ENCODE measurements around the gene ATG4B. TPM values are rescaled to one million over a fixed set of nuclear protein-coding genes. Genes with fewer than 3 reads are reported as not detected.

ATG4B gene
- total and polyA plus RNA-seq, 9 of the 15 experiments (the other 6 are each of a cell fraction or from before 2014, with no cell fraction given), result 5.9 to 58.8 (median 35.6) TPM

DNA sequence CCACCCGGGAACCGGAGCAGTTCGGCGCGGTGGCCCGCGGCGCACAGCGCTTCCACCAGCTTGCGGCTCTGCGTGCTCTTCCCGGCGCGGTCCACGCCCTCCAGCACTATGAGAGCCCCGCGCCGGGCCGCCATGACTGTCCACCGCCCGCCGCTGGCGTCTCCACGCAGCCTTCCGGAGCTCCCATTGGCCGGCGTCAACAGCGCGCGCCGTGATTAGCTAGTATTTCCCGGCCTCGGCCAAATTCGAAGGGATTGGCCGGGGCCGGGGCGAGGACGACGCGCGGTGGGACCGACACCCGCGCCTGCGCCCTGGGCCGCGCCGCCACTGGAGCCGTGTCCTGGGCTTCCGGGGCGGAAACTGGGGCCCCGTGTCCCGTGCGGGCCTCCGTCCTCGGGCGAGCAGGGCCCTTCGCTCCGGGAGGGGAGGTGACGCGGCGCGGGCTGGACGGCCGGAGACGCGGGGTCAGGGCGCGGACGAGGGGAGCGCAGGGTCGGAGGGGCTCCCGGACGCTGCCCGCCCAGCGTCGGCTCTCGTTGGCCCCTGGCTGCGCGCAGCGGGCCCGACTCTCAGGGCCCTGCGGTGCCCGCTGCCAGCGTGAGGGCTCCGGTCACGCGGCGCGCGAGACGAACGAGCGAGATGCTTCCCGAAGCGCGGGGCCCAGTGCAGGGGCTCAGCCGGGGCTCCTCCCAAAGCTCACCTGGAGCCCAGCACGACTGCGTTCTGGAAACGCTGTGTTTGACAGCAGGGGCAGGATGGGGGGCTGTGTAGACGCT is 49.3 kb downstream of the ATG4B start, which contains the start of gene DTYMK (continued):
- TF ChIP-seq, protein P1, sequence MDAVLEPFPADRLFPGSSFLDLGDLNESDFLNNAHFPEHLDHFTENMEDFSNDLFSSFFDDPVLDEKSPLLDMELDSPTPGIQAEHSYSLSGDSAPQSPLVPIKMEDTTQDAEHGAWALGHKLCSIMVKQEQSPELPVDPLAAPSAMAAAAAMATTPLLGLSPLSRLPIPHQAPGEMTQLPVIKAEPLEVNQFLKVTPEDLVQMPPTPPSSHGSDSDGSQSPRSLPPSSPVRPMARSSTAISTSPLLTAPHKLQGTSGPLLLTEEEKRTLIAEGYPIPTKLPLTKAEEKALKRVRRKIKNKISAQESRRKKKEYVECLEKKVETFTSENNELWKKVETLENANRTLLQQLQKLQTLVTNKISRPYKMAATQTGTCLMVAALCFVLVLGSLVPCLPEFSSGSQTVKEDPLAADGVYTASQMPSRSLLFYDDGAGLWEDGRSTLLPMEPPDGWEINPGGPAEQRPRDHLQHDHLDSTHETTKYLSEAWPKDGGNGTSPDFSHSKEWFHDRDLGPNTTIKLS (IDR thresholded peaks at IDR 0.05; ENCODE audit: borderline replicate concordance, low read depth), result peak; percentile 93
- TF ChIP-seq POLR2AphosphoS5 (IDR thresholded peaks at IDR 0.05; ENCODE audit: control insufficient read depth, insufficient read depth, low read depth, low read length), result peak; percentile 74
- TF ChIP-seq, protein P2, sequence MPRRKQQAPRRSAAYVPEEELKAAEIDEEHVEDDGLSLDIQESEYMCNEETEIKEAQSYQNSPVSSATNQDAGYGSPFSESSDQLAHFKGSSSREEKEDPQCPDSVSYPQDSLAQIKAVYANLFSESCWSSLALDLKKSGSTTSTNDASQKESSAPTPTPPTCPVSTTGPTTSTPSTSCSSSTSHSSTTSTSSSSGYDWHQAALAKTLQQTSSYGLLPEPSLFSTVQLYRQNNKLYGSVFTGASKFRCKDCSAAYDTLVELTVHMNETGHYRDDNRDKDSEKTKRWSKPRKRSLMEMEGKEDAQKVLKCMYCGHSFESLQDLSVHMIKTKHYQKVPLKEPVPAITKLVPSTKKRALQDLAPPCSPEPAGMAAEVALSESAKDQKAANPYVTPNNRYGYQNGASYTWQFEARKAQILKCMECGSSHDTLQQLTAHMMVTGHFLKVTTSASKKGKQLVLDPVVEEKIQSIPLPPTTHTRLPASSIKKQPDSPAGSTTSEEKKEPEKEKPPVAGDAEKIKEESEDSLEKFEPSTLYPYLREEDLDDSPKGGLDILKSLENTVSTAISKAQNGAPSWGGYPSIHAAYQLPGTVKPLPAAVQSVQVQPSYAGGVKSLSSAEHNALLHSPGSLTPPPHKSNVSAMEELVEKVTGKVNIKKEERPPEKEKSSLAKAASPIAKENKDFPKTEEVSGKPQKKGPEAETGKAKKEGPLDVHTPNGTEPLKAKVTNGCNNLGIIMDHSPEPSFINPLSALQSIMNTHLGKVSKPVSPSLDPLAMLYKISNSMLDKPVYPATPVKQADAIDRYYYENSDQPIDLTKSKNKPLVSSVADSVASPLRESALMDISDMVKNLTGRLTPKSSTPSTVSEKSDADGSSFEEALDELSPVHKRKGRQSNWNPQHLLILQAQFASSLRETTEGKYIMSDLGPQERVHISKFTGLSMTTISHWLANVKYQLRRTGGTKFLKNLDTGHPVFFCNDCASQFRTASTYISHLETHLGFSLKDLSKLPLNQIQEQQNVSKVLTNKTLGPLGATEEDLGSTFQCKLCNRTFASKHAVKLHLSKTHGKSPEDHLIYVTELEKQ (CRISPR knock-in tag; IDR thresholded peaks at IDR 0.05), result no peak
- TF ChIP-seq PHF8 (IDR thresholded peaks at IDR 0.05; ENCODE audit: borderline replicate concordance, low read length), result peak; percentile 90; the same call in 1 of the 2 replicates
- no peak for TF ChIP-seq DIDO1 (tag; IDR thresholded peaks at IDR 0.05; ENCODE audit: low read depth)
- no peak for TF ChIP-seq ZNF507 (tag; conservative IDR thresholded peaks at IDR 0.05)
- no peak for TF ChIP-seq HNRNPUL1 (IDR thresholded peaks at IDR 0.05; ENCODE audit: low read length)
- TF ChIP-seq, protein P3, sequence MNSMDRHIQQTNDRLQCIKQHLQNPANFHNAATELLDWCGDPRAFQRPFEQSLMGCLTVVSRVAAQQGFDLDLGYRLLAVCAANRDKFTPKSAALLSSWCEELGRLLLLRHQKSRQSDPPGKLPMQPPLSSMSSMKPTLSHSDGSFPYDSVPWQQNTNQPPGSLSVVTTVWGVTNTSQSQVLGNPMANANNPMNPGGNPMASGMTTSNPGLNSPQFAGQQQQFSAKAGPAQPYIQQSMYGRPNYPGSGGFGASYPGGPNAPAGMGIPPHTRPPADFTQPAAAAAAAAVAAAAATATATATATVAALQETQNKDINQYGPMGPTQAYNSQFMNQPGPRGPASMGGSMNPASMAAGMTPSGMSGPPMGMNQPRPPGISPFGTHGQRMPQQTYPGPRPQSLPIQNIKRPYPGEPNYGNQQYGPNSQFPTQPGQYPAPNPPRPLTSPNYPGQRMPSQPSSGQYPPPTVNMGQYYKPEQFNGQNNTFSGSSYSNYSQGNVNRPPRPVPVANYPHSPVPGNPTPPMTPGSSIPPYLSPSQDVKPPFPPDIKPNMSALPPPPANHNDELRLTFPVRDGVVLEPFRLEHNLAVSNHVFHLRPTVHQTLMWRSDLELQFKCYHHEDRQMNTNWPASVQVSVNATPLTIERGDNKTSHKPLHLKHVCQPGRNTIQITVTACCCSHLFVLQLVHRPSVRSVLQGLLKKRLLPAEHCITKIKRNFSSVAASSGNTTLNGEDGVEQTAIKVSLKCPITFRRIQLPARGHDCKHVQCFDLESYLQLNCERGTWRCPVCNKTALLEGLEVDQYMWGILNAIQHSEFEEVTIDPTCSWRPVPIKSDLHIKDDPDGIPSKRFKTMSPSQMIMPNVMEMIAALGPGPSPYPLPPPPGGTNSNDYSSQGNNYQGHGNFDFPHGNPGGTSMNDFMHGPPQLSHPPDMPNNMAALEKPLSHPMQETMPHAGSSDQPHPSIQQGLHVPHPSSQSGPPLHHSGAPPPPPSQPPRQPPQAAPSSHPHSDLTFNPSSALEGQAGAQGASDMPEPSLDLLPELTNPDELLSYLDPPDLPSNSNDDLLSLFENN (IDR thresholded peaks at IDR 0.05; ENCODE audit: low read depth in 2 of 2, low read length in 2 of 2), result 0 out of 4 replicates have a peak, but pooled peaks of 1 of the 2 experiments have one; percentile 33
- peak in 1 of 2 experiments; percentile 74; a peak in 1 of 4 replicates for TF ChIP-seq HDAC1 (IDR thresholded peaks at IDR 0.05)
- TF ChIP-seq PHB2 (IDR thresholded peaks at IDR 0.05; ENCODE audit: low read depth), result no peak
- TF ChIP-seq, protein P4, sequence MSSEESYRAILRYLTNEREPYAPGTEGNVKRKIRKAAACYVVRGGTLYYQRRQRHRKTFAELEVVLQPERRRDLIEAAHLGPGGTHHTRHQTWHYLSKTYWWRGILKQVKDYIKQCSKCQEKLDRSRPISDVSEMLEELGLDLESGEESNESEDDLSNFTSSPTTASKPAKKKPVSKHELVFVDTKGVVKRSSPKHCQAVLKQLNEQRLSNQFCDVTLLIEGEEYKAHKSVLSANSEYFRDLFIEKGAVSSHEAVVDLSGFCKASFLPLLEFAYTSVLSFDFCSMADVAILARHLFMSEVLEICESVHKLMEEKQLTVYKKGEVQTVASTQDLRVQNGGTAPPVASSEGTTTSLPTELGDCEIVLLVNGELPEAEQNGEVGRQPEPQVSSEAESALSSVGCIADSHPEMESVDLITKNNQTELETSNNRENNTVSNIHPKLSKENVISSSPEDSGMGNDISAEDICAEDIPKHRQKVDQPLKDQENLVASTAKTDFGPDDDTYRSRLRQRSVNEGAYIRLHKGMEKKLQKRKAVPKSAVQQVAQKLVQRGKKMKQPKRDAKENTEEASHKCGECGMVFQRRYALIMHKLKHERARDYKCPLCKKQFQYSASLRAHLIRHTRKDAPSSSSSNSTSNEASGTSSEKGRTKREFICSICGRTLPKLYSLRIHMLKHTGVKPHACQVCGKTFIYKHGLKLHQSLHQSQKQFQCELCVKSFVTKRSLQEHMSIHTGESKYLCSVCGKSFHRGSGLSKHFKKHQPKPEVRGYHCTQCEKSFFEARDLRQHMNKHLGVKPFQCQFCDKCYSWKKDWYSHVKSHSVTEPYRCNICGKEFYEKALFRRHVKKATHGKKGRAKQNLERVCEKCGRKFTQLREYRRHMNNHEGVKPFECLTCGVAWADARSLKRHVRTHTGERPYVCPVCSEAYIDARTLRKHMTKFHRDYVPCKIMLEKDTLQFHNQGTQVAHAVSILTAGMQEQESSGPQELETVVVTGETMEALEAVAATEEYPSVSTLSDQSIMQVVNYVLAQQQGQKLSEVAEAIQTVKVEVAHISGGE (CRISPR knock-in tag; IDR thresholded peaks at IDR 0.05), result peak in 1 of 3 experiments; percentile 91; a peak in 2 of 6 replicates
- TF ChIP-seq DNMT1 (IDR thresholded peaks at IDR 0.05), result no peak
